Panc1 (cell line): Measurements from ENCODE around the gene BRD1. TPM values are rescaled to one million over a fixed set of nuclear protein-coding genes. Genes with fewer than 3 reads are reported as not detected.

Experiments
- ATAC-seq: fragments of 200-7000 bp; cut with Tn5 transposase; 2 replicates; pipeline ENCODE4 v1.9.1; 2020; ENCODE audit warnings: mild to moderate bottlenecking, moderate library complexity
- BruUV-seq: library from RNA; stranded (reverse); fragments of 400-500 nt; replicated peaks from 2 replicates; lab custom pipeline; 2021; lab: Mats Ljungman, UMichigan
- CTCF ChIA-PET: fragments of 300-600 bp; sonication (Branson Sonifier 250); formaldehyde crosslinking; loops from one replicate; lab custom pipeline; 2022; ENCODE audit warnings: antibody characterized with exemption; lab: Charles Lee
- POLR2A ChIA-PET: fragments of 300-600 bp; sonication (Branson Sonifier 250); formaldehyde crosslinking; loops from one replicate; lab custom pipeline; 2022; ENCODE audit warnings: antibody characterized with exemption; lab: Charles Lee
- DNase-seq: peaks from one replicate; pipeline ENCODE4 v3.0.0-alpha.2; 2010; ENCODE audit warnings: low read depth, low spot score
- H3K27ac ChIP-seq: 2 replicates; pipeline ENCODE4 v1.5.1; 2011; ENCODE audit warnings: mild to moderate bottlenecking, low read length, inconsistent platforms
- H3K27me3 ChIP-seq: fragments of 200-500 bp; sonication (Bioruptor generic); 2 replicates; pipeline ENCODE4 v1.6.0; 2014; ENCODE audit warnings: low read length, inconsistent platforms; ENCODE audit not compliant: control insufficient read depth, insufficient read depth
- H3K36me3 ChIP-seq: fragments of 200-500 bp; sonication (Bioruptor generic); 2 replicates; pipeline ENCODE4 v1.5.1; 2014; ENCODE audit warnings: inconsistent platforms, mild to moderate bottlenecking, low read length, moderate library complexity; ENCODE audit not compliant: control insufficient read depth, insufficient read depth
- H3K4me1 ChIP-seq: 2 replicates; pipeline ENCODE4 v1.5.1; 2011; ENCODE audit warnings: inconsistent platforms, mild to moderate bottlenecking, low read length, moderate library complexity; ENCODE audit not compliant: control insufficient read depth, insufficient read depth
- H3K4me3 ChIP-seq, 2 experiments: 2 replicates each; pipeline ENCODE4 v1.5.1; 2011 to 2012; ENCODE audit warnings: low read depth in 2 of 2, low read length in 2 of 2, mild to moderate bottlenecking in 2 of 2, inconsistent platforms in 1 of 2, moderate library complexity in 1 of 2
- H3K9me3 ChIP-seq: fragments of 200-500 bp; sonication (Bioruptor generic); 2 replicates; pipeline ENCODE4 v1.5.1; 2014; ENCODE audit warnings: low read depth, mild to moderate bottlenecking, inconsistent platforms, low read length, moderate library complexity; ENCODE audit not compliant: control insufficient read depth, insufficient read depth
- POLR2AphosphoS5 ChIP-seq: IDR thresholded peaks from 2 replicates; pipeline ENCODE4 v1.6.1; 2012; ENCODE audit warnings: mild to moderate bottlenecking, low read depth, low read length, moderate library complexity
- SIN3A ChIP-seq: IDR thresholded peaks from 2 replicates; pipeline ENCODE4 v1.6.1; 2012; ENCODE audit warnings: low read depth, mild to moderate bottlenecking, low read length, moderate library complexity, borderline replicate concordance; ENCODE audit not compliant: insufficient read depth
- TCF7L2 ChIP-seq: IDR thresholded peaks from 2 replicates; pipeline ENCODE4 v1.6.1; 2011; ENCODE audit warnings: mild to moderate bottlenecking, low read depth, low read length, inconsistent platforms
- in situ Hi-C: cut with HindIII; loops from 2 replicates; pipeline ENCODE4 v1.10.0; 2016; ENCODE audit warnings: low sequenced_read_pairs, low pct_unique_long_range_greater_than_20kb
- intact Hi-C: fragments of 100-400 bp; cut with micrococcal nuclease; formaldehyde crosslinking; loops from one replicate; pipeline ENCODE4 v1.10.0; 2022; ENCODE audit not compliant: unreplicated experiment
- total RNA-seq: library from RNA; stranded (reverse); gene quantifications from one replicate; pipeline ENCODE4 v1.2.1, GENCODE V29; 2021; ENCODE audit not compliant: unreplicated experiment
- TF ChIP-seq, protein P1 (sequence below): fragments of 450-650 bp; IDR thresholded peaks from 2 replicates; pipeline ENCODE4 v1.5.1; 2017; ENCODE audit warnings: mild to moderate bottlenecking
- TF ChIP-seq, protein P2 (sequence below), 2 experiments: IDR thresholded peaks; 2 replicates each; pipeline ENCODE4 v1.6.1; 2011 to 2012; ENCODE audit warnings: low read depth in 2 of 2, control low read depth in 1 of 2, low read length in 1 of 2, mild to moderate bottlenecking in 1 of 2, moderate library complexity in 1 of 2; ENCODE audit not compliant: insufficient read depth in 1 of 2

The BRD1 gene
- total RNA-seq, 1 experiment from 2014 or later: 24.0 TPM

DNA sequence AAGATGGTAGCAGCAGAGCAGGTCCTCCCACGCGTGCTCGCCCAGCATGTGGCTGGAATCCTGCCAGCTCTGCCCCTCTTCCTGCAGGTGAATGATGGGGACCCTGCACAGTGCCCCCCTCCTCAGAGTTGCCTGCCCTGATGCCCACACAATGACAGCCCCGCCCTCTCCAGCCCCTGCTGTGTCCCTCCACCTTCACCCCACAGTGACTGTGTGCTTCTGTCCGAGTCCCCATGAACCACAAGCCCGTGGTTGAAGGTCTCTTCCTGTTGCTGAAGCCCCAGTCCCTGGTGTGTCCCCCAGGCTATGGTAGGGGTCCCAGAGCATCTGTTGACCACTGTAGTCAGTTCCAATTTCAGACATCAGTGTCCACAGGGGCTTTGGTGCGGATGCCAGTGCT, 71.0 kb downstream of the BRD1 start:
- CTCF ChIA-PET: no interaction called here
- Histone ChIP-seq H3K9me3 (no peaks in the 10 kb centered on the region), H3K4me3 (no peak overlapping the region), H3K36me3 (no peaks in the 10 kb centered on the region), H3K27ac (no peak overlapping the region), H3K4me1 (no peaks in the 10 kb centered on the region), H3K27me3 (no peaks in the 10 kb centered on the region)
- ATAC-seq: no peak
- intact Hi-C loops: no loop called here
- in situ Hi-C loops: no loop called here
- POLR2A ChIA-PET: no interaction called here
- TF ChIP-seq SIN3A (no peak), POLR2AphosphoS5 (no peak), TCF7L2 (no peak)
- TF ChIP-seq, protein P1, sequence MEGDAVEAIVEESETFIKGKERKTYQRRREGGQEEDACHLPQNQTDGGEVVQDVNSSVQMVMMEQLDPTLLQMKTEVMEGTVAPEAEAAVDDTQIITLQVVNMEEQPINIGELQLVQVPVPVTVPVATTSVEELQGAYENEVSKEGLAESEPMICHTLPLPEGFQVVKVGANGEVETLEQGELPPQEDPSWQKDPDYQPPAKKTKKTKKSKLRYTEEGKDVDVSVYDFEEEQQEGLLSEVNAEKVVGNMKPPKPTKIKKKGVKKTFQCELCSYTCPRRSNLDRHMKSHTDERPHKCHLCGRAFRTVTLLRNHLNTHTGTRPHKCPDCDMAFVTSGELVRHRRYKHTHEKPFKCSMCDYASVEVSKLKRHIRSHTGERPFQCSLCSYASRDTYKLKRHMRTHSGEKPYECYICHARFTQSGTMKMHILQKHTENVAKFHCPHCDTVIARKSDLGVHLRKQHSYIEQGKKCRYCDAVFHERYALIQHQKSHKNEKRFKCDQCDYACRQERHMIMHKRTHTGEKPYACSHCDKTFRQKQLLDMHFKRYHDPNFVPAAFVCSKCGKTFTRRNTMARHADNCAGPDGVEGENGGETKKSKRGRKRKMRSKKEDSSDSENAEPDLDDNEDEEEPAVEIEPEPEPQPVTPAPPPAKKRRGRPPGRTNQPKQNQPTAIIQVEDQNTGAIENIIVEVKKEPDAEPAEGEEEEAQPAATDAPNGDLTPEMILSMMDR: no peak
- TF ChIP-seq, protein P2, sequence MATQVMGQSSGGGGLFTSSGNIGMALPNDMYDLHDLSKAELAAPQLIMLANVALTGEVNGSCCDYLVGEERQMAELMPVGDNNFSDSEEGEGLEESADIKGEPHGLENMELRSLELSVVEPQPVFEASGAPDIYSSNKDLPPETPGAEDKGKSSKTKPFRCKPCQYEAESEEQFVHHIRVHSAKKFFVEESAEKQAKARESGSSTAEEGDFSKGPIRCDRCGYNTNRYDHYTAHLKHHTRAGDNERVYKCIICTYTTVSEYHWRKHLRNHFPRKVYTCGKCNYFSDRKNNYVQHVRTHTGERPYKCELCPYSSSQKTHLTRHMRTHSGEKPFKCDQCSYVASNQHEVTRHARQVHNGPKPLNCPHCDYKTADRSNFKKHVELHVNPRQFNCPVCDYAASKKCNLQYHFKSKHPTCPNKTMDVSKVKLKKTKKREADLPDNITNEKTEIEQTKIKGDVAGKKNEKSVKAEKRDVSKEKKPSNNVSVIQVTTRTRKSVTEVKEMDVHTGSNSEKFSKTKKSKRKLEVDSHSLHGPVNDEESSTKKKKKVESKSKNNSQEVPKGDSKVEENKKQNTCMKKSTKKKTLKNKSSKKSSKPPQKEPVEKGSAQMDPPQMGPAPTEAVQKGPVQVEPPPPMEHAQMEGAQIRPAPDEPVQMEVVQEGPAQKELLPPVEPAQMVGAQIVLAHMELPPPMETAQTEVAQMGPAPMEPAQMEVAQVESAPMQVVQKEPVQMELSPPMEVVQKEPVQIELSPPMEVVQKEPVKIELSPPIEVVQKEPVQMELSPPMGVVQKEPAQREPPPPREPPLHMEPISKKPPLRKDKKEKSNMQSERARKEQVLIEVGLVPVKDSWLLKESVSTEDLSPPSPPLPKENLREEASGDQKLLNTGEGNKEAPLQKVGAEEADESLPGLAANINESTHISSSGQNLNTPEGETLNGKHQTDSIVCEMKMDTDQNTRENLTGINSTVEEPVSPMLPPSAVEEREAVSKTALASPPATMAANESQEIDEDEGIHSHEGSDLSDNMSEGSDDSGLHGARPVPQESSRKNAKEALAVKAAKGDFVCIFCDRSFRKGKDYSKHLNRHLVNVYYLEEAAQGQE (IDR thresholded peaks at IDR 0.05; ENCODE audit: insufficient read depth in 1 of 2, low read depth in 2 of 2, low read length in 1 of 2): no peak
- DNase-seq: no peak
- no TSS peak for BruUV-seq

DNA sequence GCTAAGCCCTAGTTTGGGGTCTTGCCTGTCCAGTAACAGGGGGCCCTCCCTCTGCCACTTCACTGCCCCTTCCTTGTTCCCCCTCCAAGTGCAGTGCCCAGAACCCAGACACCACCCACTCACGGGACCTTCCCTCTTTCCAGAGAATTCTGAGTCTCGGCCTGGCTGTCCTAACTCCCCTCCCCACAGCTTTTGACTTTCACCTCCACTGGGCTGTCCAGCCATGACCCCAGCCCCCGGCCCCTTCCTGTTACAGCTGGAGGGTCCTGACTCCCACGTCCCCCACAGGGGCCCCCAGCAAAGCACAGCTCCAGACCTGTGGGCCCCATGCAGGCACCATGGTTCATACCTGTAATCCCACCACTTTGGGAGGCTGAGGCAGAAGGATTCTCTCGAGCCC, 71.5 kb downstream of the BRD1 start:
- ATAC-seq (no peak), DNase-seq (no peak)
- Histone ChIP-seq H3K4me3 (no peak overlapping the region), H3K36me3 (no peaks in the 10 kb centered on the region), H3K27ac (no peak overlapping the region), H3K27me3 (no peaks in the 10 kb centered on the region), H3K9me3 (no peaks in the 10 kb centered on the region), H3K4me1 (no peaks in the 10 kb centered on the region)
- POLR2A ChIA-PET: no interaction called here
- TF ChIP-seq SIN3A (no peak), POLR2AphosphoS5 (no peak), TCF7L2 (no peak)
- TF ChIP-seq, protein P1: no peak
- TF ChIP-seq, protein P2 (IDR thresholded peaks at IDR 0.05; ENCODE audit: insufficient read depth in 1 of 2, low read depth in 2 of 2, low read length in 1 of 2): no peak
- in situ Hi-C loops (no loop called here), intact Hi-C loops (no loop called here)
- CTCF ChIA-PET: no interaction called here
- no TSS peak for BruUV-seq
